Endothelial cell of umbilical vein (primary cell): Measurements from ENCODE around the gene CDH23.

Source experiments
- EZH2 ChIP-seq: IDR thresholded peaks from 2 replicates; pipeline ENCODE4 v1.6.1; 2012; ENCODE audit warnings: borderline replicate concordance, low read depth, mild to moderate bottlenecking, moderate library complexity, low read length, inconsistent platforms; ENCODE audit not compliant: severe bottlenecking
- JUN ChIP-seq: IDR thresholded peaks from 2 replicates; pipeline ENCODE4 v1.6.1; 2011; ENCODE audit warnings: borderline replicate concordance, low read depth; ENCODE audit not compliant: insufficient read length, insufficient read depth
- POLR2A ChIP-seq: IDR thresholded peaks from 2 replicates; pipeline ENCODE4 v1.6.1; 2012; ENCODE audit warnings: low read depth, mild to moderate bottlenecking, control low read depth, low read length
- POLR2AphosphoS5 ChIP-seq: IDR thresholded peaks from 2 replicates; pipeline ENCODE4 v1.6.1; 2012; ENCODE audit warnings: low read depth, mild to moderate bottlenecking, control low read depth, low read length, moderate library complexity; ENCODE audit not compliant: insufficient read depth
- TF ChIP-seq, protein P1 (sequence below), 2 donors: IDR thresholded peaks; 1 replicate in 1 of 2; 2 replicates in 1 of 2; pipeline ENCODE4 v1.5.1; 2011; ENCODE audit warnings: low read length in 2 of 2, mild to moderate bottlenecking in 2 of 2, moderate library complexity in 2 of 2, control low read depth in 1 of 2, inconsistent platforms in 1 of 2, low read depth in 1 of 2; ENCODE audit not compliant: insufficient read depth in 1 of 2; ENCODE audit errors: extremely low read depth in 1 of 2

DNA sequence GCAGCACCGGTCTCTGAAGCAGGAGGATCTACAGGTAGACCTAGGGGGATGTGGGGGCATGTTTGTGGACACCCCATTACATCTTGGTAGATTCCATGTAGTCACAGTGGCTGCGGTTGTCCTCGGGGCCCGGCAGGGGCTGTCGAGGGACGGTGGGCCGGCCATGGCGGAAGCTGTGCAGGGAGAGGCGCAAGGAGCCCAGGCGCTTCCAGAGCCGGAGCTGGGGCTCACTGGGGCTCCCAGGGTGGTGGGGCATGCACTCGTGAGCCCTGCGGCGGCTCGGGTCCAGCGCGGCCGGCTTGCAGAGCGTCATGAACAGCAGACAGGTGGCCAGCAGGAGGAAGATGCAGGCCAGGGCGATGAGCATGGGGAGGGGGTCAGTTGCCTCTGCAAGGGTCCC, 319.1 kb downstream of the CDH23 start:
- TF ChIP-seq, protein P1, sequence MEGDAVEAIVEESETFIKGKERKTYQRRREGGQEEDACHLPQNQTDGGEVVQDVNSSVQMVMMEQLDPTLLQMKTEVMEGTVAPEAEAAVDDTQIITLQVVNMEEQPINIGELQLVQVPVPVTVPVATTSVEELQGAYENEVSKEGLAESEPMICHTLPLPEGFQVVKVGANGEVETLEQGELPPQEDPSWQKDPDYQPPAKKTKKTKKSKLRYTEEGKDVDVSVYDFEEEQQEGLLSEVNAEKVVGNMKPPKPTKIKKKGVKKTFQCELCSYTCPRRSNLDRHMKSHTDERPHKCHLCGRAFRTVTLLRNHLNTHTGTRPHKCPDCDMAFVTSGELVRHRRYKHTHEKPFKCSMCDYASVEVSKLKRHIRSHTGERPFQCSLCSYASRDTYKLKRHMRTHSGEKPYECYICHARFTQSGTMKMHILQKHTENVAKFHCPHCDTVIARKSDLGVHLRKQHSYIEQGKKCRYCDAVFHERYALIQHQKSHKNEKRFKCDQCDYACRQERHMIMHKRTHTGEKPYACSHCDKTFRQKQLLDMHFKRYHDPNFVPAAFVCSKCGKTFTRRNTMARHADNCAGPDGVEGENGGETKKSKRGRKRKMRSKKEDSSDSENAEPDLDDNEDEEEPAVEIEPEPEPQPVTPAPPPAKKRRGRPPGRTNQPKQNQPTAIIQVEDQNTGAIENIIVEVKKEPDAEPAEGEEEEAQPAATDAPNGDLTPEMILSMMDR (IDR thresholded peaks at IDR 0.05; ENCODE audit: extremely low read depth in 1 of 2, insufficient read depth in 1 of 2, low read depth in 1 of 2, low read length in 2 of 2) = no peak
- TF ChIP-seq POLR2AphosphoS5 = no peak
- TF ChIP-seq JUN = no peak
- TF ChIP-seq EZH2 = no peak
- TF ChIP-seq POLR2A = no peak
